Middle frontal gyrus (tissue), 1 donor: Measurements from ENCODE around the gene PTX4.
"Not testable (repeated sequence)": the region's sequence is repeated elsewhere in the genome, so short reads cannot be mapped to it uniquely, and the experiment has no call there.

Source experiments
- DNase-seq: peaks from one replicate; pipeline ENCODE4 v3.0.0-alpha.2; 2015; ENCODE audit warnings: low spot score; ENCODE audit errors: extremely low spot score

PTX4 gene

DNA sequence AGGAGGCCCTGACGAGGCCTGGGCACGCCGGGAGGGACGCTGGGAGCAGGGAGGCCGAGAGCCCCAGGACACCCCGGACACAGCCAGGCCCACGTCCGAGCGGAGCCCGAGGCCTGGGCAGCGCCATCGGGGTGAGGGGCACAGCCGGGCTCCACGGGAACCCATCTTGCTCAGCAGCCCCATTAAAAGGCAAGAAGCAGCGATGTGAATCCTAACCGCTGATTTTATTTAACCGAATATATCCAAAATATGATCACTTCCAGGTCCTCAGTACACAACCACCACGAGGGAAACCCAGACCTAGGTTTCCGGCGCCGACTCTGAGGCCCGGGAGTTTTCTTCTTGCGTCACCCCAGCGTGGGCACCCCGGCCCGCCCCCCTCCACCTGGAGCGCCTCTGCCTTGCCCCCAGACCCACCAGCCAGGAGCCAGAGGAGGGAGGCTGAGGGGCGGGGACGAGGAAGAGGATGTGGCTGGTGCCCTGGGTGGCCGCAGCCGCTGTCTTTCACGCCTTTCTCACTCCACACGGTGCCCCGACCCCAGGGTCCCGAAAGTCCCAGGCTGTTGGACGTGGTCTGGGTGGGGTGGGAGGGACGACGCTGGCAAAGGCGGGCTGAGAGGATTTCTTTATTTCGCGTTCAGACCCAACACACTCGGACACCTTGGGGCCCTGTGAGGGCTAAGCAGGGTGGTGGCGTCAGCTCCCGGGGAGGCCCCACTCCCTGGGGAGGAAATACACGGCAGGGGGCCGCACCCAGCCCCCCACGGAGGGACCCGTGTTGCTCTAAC is 43.8 kb downstream of the PTX4 start:
- DNase-seq, result no peak

DNA sequence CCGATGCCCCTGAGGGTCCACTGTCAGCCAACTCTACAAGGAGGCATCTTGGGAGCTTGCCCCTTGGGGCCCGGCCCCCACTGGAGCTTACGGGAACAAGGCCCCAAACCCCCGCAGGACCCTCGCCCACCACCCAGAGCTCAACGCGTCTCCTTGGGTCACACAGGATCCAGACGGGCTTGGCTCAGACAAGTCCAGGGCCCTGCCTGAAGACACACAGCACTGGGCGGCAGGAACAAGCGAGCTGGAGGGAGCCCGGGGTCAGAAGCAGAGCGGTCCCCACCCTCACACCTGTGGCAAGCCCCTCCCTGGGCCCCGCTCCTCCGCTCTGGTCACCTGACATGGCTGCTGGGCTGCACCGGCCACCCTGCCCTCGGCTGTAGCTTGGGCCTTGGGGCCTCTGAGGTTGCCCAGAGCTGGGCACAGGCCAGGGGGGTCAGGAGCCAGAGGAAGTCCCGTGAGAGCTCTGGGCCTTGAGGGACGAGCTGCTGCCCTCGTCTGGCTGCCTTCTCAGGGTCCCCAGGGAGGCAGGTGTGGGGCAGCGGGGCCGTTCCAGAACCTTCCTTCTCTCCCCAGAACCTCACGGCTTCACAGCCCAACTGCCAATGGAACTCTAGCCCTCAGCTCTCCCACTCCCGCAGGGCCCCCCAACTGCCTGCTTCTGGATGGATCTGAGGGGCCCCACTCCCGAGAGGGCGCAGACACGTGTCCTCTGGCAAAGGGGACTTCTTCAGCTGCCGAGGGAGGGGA is 44.6 kb downstream of the PTX4 start, which contains the start of gene CCDC154:
Gene CCDC154 (minus strand): TSS at position 577 of the 750 bp plus-strand sequence. CDS start 234 bp downstream, at position 343.
- DNase-seq, result no peak

DNA sequence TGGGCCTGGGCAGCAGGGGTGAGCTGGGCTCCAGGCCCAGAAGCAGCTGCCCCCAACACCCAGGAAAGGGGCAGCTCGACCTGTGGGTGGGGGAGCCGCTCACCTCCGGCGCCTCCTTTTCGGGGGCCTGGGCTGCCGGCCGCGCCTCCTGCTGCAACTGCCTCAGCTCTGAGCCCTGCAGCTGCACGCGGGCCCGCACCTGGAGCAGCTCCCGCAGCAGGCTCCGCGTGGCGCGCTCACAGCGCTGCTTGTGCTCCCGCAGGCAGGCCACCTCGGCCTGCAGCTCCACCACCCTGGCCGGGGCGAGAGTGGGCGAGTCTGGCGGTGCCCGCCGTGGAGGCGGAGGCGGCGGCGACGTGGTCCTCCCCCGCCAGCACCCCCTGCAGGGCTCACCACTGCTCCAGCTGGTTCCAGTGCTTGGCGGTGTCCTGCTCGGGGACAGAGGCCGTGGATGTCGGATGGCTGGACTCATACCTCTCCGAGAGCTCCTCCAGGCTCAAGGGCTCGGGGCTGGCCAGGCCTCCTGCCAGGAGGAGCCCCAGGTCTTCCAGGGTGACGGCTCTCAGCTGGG is 45.3 kb downstream of the PTX4 start:
- DNase-seq, result no peak

DNA sequence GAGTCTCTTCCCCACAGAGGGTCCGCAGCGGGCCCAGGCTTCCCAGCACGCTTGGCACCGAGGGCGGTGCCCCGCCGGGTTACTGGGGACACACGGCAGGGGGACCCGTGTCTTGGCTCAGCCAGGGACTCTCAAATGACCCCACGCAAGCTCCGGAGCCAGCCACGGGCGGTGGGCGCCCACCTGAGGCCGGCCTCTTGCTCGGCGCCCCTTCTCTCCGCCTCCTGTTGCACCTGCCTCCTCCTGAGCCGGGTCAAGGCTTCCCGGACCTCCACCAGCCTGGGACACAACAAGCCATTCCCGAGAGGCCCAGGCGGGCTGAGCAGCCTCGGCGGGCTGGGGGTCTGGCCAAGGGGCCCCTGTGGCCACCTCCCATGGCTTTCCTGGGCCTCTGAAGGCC is 46.0 kb downstream of the PTX4 start:
- no peak for DNase-seq

DNA sequence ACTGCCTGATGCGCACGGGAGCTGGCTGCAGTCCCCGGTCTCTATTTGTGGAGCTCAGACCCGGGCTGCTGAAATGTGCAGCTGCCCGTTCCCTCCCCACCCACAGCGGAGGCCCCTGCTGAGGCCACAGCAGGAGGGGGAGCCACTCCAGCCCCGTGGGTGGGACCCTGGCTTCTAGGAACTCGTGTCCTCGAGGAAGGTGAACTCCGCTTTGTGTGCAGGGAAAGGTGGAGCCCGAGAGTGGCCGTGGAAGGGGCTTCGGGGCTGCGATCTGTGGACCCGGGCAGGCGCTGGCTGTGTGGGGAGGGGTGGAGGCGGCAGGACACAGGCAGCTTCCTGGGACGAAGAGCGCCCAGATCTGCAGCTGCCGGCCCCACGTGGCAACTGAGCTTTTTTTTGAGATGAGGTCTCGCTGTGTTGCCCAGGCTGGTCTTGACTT is 47.3 kb downstream of the PTX4 start:
- DNase-seq, result no peak

DNA sequence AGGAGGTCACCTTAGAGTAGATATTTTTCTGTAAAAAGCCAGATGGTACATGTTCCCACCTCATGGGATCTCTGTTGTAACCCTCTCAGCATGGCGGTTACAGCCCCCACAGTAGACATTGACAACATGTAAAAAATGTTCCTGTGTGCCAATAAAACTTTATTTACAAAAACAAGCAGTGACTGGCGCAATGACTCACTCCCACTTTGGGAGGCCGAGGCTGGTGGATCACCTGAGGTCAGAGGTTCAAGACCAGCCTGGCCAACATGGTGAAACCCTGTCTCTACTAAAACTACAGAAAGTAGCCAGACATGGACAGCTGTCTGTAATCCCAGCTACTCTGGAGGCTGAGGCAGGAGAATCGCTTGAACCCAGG is 49.1 kb downstream of the PTX4 start:
- not testable (repeated sequence) for DNase-seq

DNA sequence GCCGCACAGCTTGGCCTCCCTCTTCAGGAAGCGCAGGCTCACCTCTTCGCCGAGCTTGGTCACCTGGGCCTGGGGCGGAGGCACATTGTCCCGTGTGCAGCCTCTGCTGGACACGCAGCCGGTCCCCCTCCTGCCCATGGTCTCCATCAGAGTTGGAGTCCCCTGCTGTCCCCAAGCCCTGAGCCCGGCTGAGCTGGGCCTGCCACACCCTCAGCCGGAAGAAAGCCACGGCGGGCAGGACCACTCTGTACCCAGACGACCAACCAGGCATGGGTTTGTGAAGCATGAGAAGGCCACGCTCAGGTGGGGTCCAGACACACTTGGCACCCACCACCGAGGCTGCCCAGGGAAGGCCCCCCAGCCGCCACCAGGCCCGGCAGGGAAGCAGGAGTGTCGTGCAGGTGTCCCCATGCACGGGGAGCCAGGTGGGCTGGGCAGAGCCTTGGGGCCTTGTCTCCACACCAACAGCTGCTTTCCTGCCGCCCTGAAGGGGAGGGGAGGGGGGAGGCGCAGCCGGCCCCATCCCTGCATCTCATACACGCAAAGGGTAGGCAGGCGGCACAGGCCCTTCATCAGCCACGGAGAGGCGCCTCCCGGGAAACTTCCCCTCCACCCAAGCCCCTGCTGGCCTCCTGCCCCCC is 49.6 kb downstream of the PTX4 start:
- DNase-seq, result no peak

DNA sequence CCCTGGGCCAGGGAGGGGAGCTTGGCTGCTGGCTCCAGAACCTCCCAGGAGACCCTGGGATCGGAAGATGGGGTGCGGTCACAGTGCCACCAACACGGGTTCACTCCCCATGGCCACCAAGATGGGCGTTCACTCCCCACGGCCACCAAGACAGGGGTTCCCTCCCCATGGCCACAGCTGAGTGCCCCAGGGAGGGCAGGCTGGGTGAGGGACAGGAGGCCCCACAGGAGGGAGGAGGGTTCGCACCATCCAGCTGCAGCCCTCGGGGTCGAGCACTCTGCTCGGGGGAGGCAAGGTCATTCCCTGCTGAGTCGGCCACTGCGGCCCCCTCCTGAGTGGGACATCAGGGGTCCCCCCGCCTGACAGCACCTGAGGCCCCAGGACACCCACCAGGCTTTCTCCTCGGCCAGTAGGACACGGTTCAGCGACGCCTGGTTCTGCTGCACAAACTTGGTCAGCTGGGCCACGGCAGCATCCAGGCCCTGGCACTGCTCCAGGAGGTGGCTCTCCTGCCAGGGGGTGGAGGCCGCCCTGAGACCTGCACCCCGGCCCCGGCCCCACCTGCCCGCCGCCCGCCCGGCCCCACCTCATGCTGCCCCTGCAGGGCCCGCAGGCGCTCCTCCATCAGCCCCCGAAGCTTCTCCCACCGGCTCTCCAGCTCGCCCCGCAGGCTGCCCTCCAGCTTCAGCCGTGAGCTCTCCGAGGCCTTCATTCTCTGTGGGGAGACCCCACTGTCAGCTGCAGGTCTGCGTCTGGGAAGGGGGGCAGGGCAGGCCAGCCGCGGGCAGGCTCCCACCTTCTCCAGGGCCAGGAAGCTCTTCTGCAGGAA is 50.3 kb downstream of the PTX4 start:
- no peak for DNase-seq

DNA sequence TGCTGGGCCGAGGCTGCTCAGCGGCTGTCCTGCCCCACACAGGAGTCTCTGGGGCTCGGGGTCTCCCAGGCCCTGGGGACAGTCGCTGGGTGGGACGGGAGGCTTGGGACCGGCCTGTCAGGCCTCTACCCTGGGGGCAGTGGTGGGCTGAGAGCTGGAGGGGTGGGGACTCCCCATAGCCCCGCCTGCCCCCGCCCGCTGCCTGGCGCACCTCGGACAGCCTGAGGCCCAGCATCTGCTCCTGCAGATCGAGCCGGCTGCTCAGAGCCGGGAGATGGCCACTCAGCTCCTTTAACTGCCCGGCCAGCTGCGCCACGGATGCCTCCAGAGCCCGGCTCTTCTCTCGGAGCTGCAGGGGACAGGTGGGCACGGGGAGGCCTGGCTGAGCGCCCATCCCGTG is 51.1 kb downstream of the PTX4 start:
- no peak for DNase-seq

DNA sequence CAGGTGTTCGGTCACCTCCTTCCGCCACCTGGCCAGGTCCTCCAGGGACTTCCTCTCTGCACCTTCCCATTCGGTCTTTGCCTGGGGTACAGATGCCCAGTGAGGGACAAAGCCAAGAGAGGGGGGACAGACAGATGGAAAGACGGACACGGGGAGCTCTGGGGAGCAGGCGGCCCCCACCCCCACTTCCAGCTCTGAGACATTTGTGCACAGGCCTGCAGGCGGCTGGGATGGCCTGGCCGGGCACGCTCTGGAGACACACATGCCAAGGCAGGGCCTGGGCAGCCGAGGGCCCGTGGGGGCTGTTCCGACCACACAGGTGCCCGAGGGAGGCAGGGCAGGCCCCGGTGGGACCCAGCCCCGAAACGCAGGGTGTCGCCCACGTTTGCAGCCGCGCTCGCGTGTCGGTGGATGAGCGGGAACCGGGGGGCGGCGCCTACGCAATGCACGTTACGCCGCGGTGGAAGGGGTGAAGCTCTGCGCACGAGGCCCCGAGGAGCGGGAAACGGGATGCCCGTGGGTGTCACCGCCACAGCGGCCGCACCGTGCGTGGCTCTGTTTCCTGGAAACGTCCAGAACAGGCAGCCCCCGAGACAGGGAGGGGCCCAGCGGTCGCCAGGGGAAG is 51.9 kb downstream of the PTX4 start:
- DNase-seq, result no peak

DNA sequence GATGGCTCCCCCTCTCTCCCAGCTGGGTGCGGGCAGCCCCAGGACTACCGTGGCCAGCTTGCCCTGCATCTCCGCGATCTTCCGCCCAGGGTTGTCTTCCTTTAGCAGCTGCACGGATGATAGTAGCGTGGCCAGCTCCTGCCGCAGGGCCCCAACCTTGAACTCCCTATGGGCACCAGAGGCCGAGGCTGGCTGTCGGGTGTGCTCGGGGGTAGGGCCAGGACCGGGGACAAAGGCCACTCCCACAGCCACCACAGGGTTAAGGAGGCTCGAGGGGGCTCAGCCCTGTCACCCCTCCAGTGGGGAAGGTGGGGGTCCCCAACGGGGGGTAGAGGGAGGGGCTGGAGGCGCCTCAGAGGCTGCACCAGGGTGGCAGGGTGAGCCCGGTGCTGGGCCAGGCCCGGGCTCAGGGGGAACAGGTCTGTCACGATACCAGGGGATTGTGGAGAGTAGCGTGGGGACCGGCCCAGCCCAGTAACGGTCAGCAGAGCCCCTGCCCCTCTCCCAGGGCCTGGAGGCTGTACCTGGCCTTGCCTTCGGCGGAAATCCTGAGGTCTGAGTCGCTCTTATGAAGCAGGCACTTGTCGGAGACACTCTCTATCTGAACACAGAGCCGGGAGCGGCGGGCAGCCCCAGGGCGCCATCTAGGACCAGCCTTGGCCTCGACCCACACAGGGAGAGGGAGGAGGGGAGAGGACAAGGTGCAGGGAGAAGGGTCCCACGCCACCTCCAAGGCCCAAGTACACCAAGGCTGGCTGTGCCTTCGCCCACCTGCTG is 52.6 kb downstream of the PTX4 start:
- DNase-seq, result no peak
